ENCODE results near the gene CMTM7. TPM values are rescaled to one million over a fixed set of nuclear protein-coding genes. Genes with fewer than 3 reads are reported as not detected.
A peak's percentile ranks its signal among the peaks of the same experiment; 100 is the strongest.

The CMTM7 gene
- total RNA-seq, 1 experiment from 2014 or later, result 62.6 TPM

DNA sequence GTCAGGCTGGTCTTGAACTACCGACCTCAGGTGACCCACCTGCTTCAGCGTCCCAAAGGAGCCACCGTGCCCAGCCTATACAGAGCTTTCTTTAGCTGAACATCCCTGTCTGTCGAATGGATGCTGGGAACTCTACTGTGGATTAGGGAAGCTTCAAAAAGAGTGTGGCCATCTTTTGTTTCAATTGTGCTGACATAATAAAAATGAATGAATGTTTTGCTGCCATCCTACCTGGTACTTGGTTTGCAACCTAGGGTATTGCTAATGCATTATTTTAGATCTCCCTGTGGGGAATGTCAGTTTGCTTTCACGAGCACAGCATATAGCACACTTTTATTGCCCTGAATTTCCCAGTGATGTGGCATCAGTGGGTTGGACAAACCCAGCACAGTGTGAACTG, 78.7 kb downstream of the CMTM7 start:
- CTCF ChIA-PET, result interaction anchor here (0.6 to 4.0 kb wide), 8 partner anchors 15 to 195 kb away, joined by 3 to 39 read pairs (median 4); partner anchors contain the start of gene CMTM6
- ATAC-seq (peak; percentile 41; the same call in 1 of the 2 replicates), DNase-seq (ENCODE audit: low read depth, low spot score) (no peak)
- Histone ChIP-seq H3K9me3 (ENCODE audit: control insufficient read depth in 1 of 2, insufficient read depth in 1 of 2, low read depth in 1 of 2, low read length in 2 of 2) (no peaks in the 10 kb centered on the region), H3K4me3 (replicated peaks in 1 of 2; ENCODE audit: low read depth in 1 of 2, low read length in 2 of 2) (no peak overlapping the region), H3K36me3 (ENCODE audit: control insufficient read depth in 1 of 2, insufficient read depth in 2 of 2, low read length in 2 of 2) (peaks cover 0 to 11% of the 10 kb centered on the region in 2 experiments; a peak in 2 of 4 replicates), H3K4me1 (ENCODE audit: control insufficient read depth in 1 of 2, insufficient read depth in 2 of 2, low read length in 2 of 2) (peaks cover 39 to 57% of the 10 kb centered on the region in 2 experiments), H3K27ac (ENCODE audit: low read depth, low read length) (peak overlapping the region; percentile 83), H4K20me1 (ENCODE audit: insufficient read depth) (no peaks in the 10 kb centered on the region), H3K9ac (ENCODE audit: low read length) (0 out of 2 replicates have a peak overlapping the region, but pooled peaks have one; percentile 5), H2AFZ (ENCODE audit: low read depth, low read length, poor library complexity, severe bottlenecking) (no peak overlapping the region), H3K9me2 (ENCODE audit: insufficient read depth) (no peaks in the 10 kb centered on the region; the same call in 1 of the 2 replicates), H3K79me2 (ENCODE audit: insufficient read depth, low read length) (peaks cover 9% of the 10 kb centered on the region; the same call in 1 of the 2 replicates), H3K4me2 (ENCODE audit: low read length) (peak overlapping the region; percentile 68), H3K27me3 (ENCODE audit: insufficient read depth, low read length) (no peaks in the 10 kb centered on the region)
- TF ChIP-seq TCF7L2 (IDR thresholded peaks at IDR 0.05; ENCODE audit: borderline replicate concordance, extremely low read depth, insufficient read depth, insufficient read length) (no peak), YY1 (IDR thresholded peaks at IDR 0.05; ENCODE audit: extremely low read depth, insufficient replicate concordance, low read depth, low read length) (no peak), EZH2 (IDR thresholded peaks at IDR 0.05) (no peak), SIN3A (IDR thresholded peaks at IDR 0.05; ENCODE audit: low read depth) (no peak), POLR2A (IDR thresholded peaks at IDR 0.05; ENCODE audit: borderline replicate concordance, extremely low read depth, insufficient read depth, insufficient read length) (no peak), CBX3 (IDR thresholded peaks at IDR 0.05; ENCODE audit: low read depth) (no peak), EGR1 (IDR thresholded peaks at IDR 0.05; ENCODE audit: low read depth) (no peak), ZNF274 (IDR thresholded peaks at IDR 0.05; ENCODE audit: low read depth, low read length) (no peak), CEBPB (IDR thresholded peaks at IDR 0.05; ENCODE audit: low read depth) (no peak)
- TF ChIP-seq, protein P1, sequence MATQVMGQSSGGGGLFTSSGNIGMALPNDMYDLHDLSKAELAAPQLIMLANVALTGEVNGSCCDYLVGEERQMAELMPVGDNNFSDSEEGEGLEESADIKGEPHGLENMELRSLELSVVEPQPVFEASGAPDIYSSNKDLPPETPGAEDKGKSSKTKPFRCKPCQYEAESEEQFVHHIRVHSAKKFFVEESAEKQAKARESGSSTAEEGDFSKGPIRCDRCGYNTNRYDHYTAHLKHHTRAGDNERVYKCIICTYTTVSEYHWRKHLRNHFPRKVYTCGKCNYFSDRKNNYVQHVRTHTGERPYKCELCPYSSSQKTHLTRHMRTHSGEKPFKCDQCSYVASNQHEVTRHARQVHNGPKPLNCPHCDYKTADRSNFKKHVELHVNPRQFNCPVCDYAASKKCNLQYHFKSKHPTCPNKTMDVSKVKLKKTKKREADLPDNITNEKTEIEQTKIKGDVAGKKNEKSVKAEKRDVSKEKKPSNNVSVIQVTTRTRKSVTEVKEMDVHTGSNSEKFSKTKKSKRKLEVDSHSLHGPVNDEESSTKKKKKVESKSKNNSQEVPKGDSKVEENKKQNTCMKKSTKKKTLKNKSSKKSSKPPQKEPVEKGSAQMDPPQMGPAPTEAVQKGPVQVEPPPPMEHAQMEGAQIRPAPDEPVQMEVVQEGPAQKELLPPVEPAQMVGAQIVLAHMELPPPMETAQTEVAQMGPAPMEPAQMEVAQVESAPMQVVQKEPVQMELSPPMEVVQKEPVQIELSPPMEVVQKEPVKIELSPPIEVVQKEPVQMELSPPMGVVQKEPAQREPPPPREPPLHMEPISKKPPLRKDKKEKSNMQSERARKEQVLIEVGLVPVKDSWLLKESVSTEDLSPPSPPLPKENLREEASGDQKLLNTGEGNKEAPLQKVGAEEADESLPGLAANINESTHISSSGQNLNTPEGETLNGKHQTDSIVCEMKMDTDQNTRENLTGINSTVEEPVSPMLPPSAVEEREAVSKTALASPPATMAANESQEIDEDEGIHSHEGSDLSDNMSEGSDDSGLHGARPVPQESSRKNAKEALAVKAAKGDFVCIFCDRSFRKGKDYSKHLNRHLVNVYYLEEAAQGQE (IDR thresholded peaks at IDR 0.05; ENCODE audit: low read depth), result no peak
- no TSS peak for BruUV-seq (replicated peaks)
- intact Hi-C loops (cut with micrococcal nuclease), result loop anchor here (10.0 kb wide), 1 partner anchor 176 kb away; no protein-coding TSS in a partner anchor
- RAD21 ChIA-PET (ENCODE audit: low non-redundant PET in 1 of 2, low total read pairs in 2 of 2, uncharacterized antibody in 2 of 2, unreplicated experiment in 2 of 2), result interaction anchor here in 1 of 2 experiments (1.0 kb wide), 1 partner anchor 95 kb away, joined by 3 read pairs; no protein-coding TSS in a partner anchor
- POLR2A ChIA-PET, result interaction anchor here (1.5 kb wide), 1 partner anchor 50 kb away, joined by 6 read pairs; no protein-coding TSS in a partner anchor

Data from HCT116 (cell line).